ENCODE results near the gene VPS25.
"Not testable (repeated sequence)": the region's sequence is repeated elsewhere in the genome, so short reads cannot be mapped to it uniquely, and the experiment has no call there.

Gene VPS25

GRCh38 chr17:42773290-42774035 lies at the start of gene VPS25:
Gene VPS25 (plus strand): TSS chr17:42773449. CDS start chr17:42773476, 27 bp downstream.
- DNase-seq = peak; percentile 79

DNA sequence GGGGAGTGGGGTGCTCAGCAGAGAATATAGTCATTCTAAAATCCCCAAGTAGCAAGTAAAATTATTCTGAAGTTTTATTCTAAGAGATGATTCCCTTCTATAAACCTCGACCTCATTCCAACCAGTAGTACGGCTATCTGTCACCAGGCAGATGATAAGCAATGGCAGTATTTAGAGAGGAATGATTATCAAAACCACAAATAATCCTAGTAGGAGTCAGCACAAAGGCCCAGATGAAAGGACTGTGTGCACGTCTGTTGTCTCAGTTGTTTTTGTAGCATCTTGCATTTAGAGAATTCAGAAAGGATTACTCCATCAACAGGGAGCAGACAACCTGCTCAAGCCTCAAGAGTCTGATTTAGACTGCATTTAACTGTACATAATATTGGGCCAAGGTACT lies 49.6 kb upstream of the VPS25 start:
- DNase-seq = no peak

- no peak for DNase-seq
Observed at GRCh38 chr17:42725143-42725542, 48.1 kb upstream of the VPS25 start.

GRCh38 chr17:42740699-42741098 lies 32.5 kb upstream of the VPS25 start:
- DNase-seq = no peak

- DNase-seq = not testable (repeated sequence)
Observed at GRCh38 chr17:42742916-42743315, 30.3 kb upstream of the VPS25 start.

- no peak for DNase-seq
Observed at GRCh38 chr17:42743595-42744282, 29.5 kb upstream of the VPS25 start.

DNA sequence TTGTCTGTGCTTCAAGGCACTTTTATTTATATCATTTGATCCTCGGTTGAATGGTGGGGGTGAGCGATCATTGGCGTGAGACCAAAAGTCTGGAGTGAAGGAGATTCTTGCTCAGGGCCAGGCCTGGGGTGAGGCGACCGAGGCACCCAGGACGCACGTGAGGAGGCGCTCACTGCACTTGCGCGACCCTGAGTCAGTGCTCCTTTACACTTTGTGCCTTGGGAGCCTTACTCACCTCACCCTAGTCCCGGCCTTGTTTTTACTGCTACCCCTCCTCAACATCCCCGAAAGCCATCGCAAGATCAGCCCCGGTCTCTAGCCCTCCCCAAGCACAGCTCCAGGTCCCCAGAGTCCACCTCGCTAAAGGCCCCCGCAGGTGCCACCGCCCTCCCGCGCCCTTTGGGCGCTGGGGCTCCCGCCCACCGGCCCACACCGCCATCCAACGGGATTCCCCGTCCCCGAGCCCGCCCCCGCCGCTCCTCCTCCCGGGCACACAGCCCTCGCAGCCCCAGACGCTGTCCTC lies 28.9 kb upstream of the VPS25 start:
- DNase-seq = peak; percentile 78

DNA sequence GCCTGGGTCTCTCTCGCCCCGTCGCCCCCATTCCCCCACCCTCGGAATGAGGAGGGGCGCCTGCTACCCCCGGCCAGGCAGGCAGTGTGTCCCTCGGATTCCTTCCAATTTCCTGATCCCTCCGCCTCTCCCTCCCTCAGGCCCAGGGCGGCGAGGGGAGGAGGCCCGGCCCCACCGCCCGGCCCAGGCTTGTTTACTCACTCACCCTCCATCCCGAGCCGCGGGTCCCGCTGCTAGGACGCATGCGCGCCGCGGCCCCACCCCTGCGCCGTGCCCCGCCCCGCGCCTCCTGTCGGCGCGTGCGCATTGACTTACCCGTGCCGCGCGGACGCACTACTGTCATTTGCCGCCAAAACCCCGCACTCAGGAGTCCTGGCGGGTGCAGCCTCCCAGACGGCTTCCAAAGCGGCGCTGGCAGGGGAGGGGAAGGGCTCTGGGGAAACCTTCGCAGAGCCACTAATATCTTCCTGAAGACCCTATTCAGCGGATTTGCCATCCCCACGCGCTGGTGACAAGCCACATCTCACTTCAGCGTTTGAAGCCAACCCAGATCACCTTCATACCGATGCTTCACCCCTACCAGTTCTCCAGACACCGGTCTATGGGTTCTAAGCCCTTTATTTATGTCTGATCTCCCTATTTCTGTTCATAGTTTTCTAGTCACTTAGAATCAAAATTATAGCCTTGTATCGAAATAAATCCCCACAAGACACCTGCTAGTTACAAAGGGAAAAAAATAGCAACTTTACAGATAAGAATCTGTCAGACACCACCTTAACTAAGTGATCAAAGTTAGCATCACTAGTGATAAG lies 28.2 kb upstream of the VPS25 start, which contains the start of gene EZH1:
TSS of gene EZH1 (minus strand) at position 235 of the 812 bp plus-strand sequence. CDS start 16,099 bp downstream, outside the sequence.
- peak; percentile 87 for DNase-seq

DNA sequence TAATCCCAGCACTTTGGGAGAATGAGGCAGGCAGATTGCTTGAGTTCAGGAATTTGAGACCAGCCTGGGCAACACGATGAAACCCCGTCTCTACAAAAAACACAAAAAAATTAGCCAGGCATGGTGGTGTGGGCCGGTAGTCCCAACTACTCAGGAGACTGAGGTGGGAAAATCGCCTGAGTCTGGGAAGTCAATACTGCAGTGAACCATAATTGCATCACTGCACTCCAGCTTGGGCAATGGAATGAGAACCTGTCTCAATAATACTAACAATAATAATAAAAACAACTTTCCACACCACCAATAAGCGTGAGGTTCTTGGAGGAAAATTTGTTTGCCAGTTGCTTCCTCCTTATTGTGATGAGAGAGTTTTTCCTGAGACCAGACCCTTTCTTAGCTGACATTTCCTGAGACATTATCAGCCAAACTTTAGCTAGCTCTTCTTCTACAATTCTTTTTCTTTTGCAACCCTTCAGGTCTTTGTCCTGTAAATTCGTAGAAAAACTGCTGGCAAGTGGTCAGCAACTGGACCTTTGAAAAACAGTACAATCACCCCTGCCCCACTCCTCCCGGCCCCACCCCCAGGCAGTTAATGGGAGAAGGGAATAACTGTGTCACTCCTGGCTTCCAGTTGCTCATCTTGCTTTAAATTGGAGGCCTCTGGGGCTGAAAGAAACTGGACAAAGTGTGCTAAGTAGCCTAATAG lies 24.9 kb upstream of the VPS25 start:
- no peak for DNase-seq

DNA sequence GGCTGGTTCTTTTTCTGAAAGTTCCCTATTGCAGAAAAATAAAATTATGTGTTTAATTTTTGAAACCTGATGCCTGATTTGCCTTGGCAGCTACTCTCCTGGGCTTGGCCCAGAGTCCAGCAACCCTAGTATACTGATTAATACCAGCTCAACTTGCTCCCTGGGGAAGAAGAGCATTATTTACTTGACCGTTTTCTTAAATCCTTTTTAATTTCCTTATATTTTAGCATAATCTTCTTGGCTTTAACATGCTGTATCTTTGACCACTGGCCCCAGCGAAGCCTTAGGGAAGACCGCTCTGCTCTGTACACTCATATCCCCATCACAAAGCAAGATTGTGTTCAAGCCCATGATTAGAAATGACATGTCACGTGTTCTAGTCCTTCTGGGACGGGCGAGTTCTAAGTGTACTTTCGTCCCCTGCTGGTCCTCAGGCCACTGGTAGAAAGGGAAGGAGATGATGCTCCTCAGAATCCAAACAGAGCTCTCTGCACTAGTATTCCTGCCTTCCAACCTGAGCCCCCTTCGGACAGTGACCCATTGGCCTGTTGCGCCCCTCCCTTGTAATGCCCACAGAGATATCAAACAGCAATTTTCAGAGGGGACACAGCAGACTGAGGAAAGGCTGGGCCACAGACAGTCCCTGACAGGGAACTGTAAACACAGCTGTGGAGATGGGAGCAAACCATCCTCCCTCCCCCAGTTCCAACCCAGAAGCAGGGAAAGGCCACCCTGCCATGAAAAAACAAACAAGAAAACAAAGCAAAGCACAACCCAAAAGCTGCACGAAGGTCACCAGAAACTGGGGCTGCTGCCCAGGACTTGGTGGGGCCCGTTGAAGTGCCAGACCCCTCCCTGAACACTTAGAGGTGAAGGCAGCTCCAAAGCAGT lies 24.1 kb upstream of the VPS25 start:
- no peak for DNase-seq

GRCh38 chr17:42750739-42751344 lies 22.4 kb upstream of the VPS25 start:
- no peak for DNase-seq

DNA sequence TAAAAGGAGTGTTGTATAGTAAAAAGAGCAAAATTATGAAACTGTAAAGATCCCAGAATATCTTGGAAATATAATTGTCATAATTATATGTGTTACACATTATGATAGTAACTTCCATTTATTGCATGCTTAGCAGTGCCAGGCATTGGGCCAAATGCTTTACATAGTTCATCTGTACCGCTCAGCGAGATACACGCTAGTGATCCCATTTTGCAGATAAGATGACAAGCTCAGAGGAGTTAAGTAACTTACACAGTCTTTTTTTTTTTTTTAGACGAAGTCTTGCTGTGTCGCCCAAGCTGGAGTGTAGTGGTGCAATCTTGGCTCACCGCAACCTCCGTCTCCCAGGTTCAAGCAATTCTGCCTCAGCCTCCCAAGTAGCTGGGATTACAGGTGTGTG lies 21.6 kb upstream of the VPS25 start:
- no peak for DNase-seq

DNA sequence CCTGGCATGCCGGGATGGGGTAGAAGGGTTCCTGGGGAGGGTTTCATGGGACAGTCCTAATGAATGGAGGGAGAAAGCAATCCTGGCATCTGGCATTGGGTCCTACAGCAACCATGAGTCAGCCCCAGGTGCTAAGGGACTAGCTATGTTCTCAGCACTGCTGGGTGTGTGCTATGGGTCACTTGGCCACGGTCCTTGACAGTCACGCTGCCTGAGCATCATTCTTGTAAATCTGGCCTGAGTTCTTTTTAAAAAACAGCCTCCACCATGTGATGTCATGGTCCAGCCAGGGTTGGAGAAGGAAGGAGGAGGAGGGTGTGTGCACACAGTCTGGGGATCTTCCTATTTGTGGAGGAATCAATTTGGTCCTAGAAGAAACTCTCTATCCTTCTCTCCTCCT lies 18.5 kb upstream of the VPS25 start:
- no peak for DNase-seq

- DNase-seq = no peak
Observed at GRCh38 chr17:42759982-42760651, 13.1 kb upstream of the VPS25 start.

DNA sequence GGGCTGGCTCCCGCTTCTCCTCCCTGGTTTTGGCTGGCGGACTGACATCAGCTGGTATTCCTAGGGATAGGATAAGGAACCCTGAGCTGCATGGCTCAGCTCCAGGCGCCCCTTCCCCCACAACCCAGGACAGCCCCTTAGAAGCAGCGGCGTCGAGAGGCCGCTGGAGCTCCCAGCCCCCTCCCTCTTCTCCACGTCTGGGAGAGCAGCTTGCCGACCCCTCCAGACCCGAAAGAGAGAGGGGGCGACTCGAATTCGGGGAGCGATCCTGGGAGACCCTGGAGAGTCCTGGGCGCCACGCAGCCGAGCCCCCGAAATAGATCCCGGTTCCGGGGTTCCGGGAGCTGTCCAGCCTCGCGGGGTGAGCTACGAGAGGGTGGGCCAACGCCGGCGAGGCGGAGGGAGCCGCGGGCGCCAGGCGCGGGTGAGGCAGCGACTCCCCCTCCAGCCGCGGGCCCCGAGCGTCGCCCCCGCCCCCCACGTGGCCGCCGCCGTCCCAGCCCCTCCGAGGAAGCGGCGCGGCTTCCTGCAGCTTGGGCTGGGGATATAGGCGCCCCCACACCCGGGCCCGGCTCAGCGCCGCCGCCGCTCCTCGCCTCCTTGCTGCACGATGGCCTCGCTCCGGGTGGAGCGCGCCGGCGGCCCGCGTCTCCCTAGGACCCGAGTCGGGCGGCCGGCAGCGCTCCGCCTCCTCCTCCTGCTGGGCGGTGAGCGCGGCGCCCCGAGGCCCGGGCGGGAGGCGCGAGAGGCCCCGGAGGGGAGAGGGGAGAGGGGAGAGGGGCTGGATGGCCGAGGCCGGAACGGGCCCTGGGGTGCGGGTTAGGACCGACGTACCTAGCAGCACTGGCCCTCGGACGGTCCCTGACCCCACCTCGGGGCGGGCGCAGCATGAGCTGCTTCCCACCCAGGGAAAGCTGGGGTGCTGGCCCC lies 12.3 kb upstream of the VPS25 start, which contains the start of gene RAMP2:
TSS of gene RAMP2 (plus strand) at position 576 of the 930 bp plus-strand sequence. CDS start at position 611, 35 bp downstream.
- no peak for DNase-seq

DNA sequence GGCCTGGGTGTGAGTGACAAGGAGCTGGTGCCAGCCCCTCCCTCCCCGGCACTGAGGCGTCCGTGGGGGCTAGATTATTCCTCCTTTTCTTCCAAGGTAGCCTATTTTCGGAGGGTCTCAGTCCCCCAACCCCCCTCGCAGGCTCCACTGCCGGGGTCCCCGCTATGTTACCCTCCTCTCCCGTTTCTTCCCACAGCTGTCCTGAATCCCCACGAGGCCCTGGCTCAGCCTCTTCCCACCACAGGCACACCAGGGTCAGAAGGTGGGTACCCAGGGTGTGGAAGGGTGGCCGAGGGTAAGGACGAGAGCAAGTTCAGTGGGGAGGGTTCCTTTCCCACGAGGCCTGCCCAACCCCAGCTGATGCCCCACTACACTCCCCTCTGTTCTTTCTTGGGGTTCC lies 11.6 kb upstream of the VPS25 start:
- no peak for DNase-seq

DNA sequence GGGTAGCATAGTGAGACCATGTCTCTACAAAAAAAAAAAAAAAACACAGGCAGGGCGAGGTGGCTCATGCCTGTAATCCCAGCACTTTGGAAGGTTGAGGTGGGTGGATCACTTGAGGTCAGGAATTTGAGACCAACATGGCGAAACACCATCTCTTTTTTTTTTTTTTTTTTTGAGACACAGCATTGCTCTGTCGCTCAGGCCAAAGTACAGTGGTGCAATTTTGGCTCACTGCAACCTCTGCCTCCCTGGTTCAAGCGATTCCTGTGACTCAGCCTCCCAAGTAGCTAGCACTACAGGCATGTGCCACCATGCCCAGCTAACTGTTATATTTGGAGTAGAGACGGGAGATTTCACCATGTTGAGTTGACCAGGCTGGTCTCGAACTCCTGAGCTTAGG lies 7.1 kb upstream of the VPS25 start:
- DNase-seq = no peak

GRCh38 chr17:42767512-42767911 lies 5.7 kb upstream of the VPS25 start:
- DNase-seq = no peak

DNA sequence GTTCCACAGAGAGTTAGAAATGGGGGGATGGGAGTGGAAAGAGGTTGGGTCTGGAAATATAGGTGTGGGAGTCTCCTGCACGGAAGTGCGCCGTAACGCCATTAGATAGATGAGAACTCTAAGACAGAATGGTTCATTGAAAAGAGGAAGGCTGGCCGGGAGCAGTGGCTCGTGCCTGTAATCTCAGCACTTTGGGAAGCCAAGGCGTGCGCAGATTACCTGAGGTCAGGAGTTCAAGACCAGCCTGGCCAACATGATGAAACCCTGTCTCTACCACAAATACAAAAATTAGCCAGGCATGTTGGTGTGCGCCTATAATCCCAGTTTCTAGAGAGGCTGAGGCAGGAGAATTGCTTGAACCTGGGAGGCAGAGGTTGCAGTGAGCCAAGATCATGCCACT lies 5.2 kb upstream of the VPS25 start:
- DNase-seq = not testable (repeated sequence)
